ENCODE data around the gene CPLX3.
A peak's percentile ranks its signal among the peaks of the same experiment; 100 is the strongest.

The CPLX3 gene

DNA sequence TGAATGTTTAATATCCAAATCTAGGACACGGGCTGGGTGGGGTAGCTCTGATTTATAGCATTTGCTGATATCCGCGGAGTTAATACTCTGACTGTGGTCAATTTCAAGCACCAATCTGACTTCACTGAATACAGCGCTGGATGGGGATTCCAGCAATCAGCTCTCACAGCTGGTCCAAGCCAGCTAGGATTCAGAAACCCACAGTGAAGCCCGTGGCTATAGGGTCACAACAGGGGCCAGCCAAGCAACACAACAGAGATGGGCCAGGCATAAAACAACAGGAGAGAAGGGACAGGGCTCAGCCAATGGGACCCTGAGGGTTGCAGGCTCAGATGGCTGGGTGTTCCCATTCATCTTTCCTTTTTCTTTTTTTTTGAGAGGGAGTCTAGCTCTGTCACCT is 19.1 kb upstream of the CPLX3 start:
- H3K9ac ChIP-seq (ENCODE audit: low read length) = no peak overlapping the region
- no peak overlapping the region for H3K4me3 ChIP-seq (ENCODE audit: low read depth, low read length)
- DNase-seq = no peak
- WGBS (ENCODE audit: extremely low coverage, insufficient coverage, insufficient read length) = no CpG with 5 or more reads among the region's 5 CpGs
- H2AK5ac ChIP-seq (ENCODE audit: low read length) = no peak overlapping the region
- H3K36me3 ChIP-seq (ENCODE audit: control insufficient read depth in 1 of 2, insufficient read depth in 2 of 2, low read length in 2 of 2) = peaks cover 15 to 18% of the 10 kb centered on the region in 2 experiments
- no peak overlapping the region for H2AFZ ChIP-seq (ENCODE audit: insufficient read depth, low read length, poor library complexity)
- no peaks in the 10 kb centered on the region for H3K27me3 ChIP-seq (ENCODE audit: insufficient read depth, low read length)
- no peaks in the 10 kb centered on the region for H3K4me1 ChIP-seq (ENCODE audit: control insufficient read depth in 1 of 2, insufficient read depth in 2 of 2, low read length in 2 of 2)
- no peak overlapping the region for H4K8ac ChIP-seq (ENCODE audit: low read depth, low read length)
- H3K4ac ChIP-seq (ENCODE audit: low read depth, low read length) = no peak overlapping the region
- H3K14ac ChIP-seq (ENCODE audit: low read length) = no peak overlapping the region
- H3K9me3 ChIP-seq (ENCODE audit: insufficient read depth, low read depth, low read length) = no peaks in the 10 kb centered on the region
- H4K91ac ChIP-seq (ENCODE audit: low read depth, low read length) = no peak overlapping the region
- no peak overlapping the region for H2BK120ac ChIP-seq (ENCODE audit: insufficient read depth, low read length, poor library complexity)
- no peaks in the 10 kb centered on the region for H3K79me1 ChIP-seq (ENCODE audit: low read length)
- H2BK5ac ChIP-seq (ENCODE audit: low read depth, low read length, poor library complexity) = no peak overlapping the region
- H3K23ac ChIP-seq (ENCODE audit: low read length) = no peak overlapping the region
- H2BK12ac ChIP-seq (ENCODE audit: low read length) = no peak overlapping the region
- no peak overlapping the region for H3K18ac ChIP-seq (ENCODE audit: low read length)
- H3K27ac ChIP-seq (ENCODE audit: low read depth, low read length) = no peak overlapping the region
- H4K12ac ChIP-seq (ENCODE audit: low read depth, low read length) = no peak overlapping the region
- H3K79me2 ChIP-seq (ENCODE audit: control insufficient read depth, insufficient read depth, low read length, poor library complexity) = no peaks in the 10 kb centered on the region
- no peak overlapping the region for H3K4me2 ChIP-seq (ENCODE audit: low read length)

DNA sequence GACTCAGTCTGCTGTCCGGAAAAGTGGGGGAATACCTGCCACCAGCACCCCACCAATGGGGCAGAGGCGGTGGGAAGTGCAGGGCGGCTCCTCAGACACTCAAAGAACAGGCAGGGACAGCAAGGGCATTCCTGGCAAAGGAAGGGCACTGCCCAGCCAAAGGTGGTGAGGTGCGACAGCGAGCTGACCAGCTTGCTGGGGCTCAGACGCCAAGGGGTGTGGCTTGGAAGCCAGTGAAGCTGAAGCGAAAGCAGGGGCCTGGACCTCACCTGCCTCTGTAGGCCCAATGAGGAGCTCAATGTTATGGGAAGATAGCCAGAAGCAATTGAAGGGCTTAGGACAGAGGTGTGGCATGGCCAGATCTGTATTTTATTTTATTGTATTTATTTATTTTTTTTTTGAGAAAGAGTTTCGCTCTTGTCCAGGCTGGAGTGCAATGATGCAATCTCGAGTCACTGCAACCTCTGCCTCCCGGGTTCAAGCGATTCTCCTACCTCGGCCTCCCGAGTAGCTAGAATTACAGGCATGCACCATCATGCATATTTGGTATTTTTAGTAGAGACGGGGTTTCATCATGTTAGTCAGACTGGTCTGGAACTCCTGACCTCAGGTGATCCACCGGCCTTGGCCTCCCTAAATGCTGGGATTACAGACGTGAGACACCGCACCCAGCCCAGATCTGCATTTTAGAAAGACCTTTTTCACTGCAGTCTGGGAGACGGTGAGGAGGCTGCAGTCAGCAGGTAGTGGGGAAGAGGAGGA is 18.2 kb upstream of the CPLX3 start:
- no peak overlapping the region for H4K12ac ChIP-seq (ENCODE audit: low read depth, low read length)
- WGBS (ENCODE audit: extremely low coverage, insufficient coverage, insufficient read length) = no CpG with 5 or more reads among the region's 18 CpGs

DNA sequence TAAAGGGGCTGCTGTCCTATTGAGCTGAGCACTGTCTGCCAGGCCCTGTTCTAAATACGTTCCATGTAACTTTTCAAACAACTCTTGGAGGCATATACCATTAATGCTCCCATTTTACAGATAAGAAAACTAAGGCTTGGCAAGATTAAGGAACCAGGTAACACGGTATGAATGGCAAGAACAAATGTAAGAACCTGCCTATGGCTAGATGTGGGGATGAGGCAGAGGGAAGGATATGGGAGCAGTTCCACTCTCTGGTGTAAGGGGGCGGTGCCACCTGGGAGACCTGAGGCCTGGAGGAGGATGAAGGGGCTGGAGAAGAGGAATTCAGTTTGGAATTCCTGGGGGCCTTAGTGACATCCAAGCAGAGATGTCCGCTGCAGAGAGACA is 17.6 kb upstream of the CPLX3 start:
- Histone ChIP-seq H3K36me3 (ENCODE audit: control insufficient read depth in 1 of 2, insufficient read depth in 2 of 2, low read length in 2 of 2) (peaks cover under 1 to 3% of the 10 kb centered on the region in 2 experiments), H2BK120ac (ENCODE audit: insufficient read depth, low read length, poor library complexity) (no peak overlapping the region), H2AK5ac (ENCODE audit: low read length) (no peak overlapping the region), H3K79me1 (ENCODE audit: low read length) (no peaks in the 10 kb centered on the region), H3K23ac (ENCODE audit: low read length) (no peak overlapping the region), H3K14ac (ENCODE audit: low read length) (no peak overlapping the region), H4K91ac (ENCODE audit: low read depth, low read length) (no peak overlapping the region), H3K4me2 (ENCODE audit: low read length) (no peak overlapping the region), H2BK5ac (ENCODE audit: low read depth, low read length, poor library complexity) (no peak overlapping the region), H3K18ac (ENCODE audit: low read length) (no peak overlapping the region), H4K8ac (ENCODE audit: low read depth, low read length) (no peak overlapping the region), H3K4me1 (ENCODE audit: control insufficient read depth in 1 of 2, insufficient read depth in 2 of 2, low read length in 2 of 2) (no peaks in the 10 kb centered on the region), H3K4ac (ENCODE audit: low read depth, low read length) (no peak overlapping the region), H3K27ac (ENCODE audit: low read depth, low read length) (no peak overlapping the region), H2BK12ac (ENCODE audit: low read length) (no peak overlapping the region), H2AFZ (ENCODE audit: insufficient read depth, low read length, poor library complexity) (no peak overlapping the region), H3K27me3 (ENCODE audit: insufficient read depth, low read length) (no peaks in the 10 kb centered on the region), H3K4me3 (ENCODE audit: low read depth, low read length) (no peak overlapping the region), H3K79me2 (ENCODE audit: control insufficient read depth, insufficient read depth, low read length, poor library complexity) (no peaks in the 10 kb centered on the region), H4K12ac (ENCODE audit: low read depth, low read length) (no peak overlapping the region), H3K9ac (ENCODE audit: low read length) (no peak overlapping the region), H3K9me3 (ENCODE audit: insufficient read depth, low read depth, low read length) (peaks cover 2% of the 10 kb centered on the region)
- DNase-seq = no peak
- WGBS (ENCODE audit: extremely low coverage, insufficient coverage, insufficient read length) = no CpG with 5 or more reads among the region's 4 CpGs

More for the DNA sequence above, 18.2 kb upstream of the CPLX3 start:
- Histone ChIP-seq H3K27ac (ENCODE audit: low read depth, low read length) (no peak overlapping the region), H2AK5ac (ENCODE audit: low read length) (no peak overlapping the region), H3K4me1 (ENCODE audit: control insufficient read depth in 1 of 2, insufficient read depth in 2 of 2, low read length in 2 of 2) (no peaks in the 10 kb centered on the region), H3K4me3 (ENCODE audit: low read depth, low read length) (no peak overlapping the region), H3K14ac (ENCODE audit: low read length) (no peak overlapping the region), H3K79me2 (ENCODE audit: control insufficient read depth, insufficient read depth, low read length, poor library complexity) (no peaks in the 10 kb centered on the region), H3K4ac (ENCODE audit: low read depth, low read length) (no peak overlapping the region), H3K36me3 (ENCODE audit: control insufficient read depth in 1 of 2, insufficient read depth in 2 of 2, low read length in 2 of 2) (peaks cover 7 to 9% of the 10 kb centered on the region in 2 experiments), H3K79me1 (ENCODE audit: low read length) (no peaks in the 10 kb centered on the region), H3K18ac (ENCODE audit: low read length) (no peak overlapping the region), H2BK5ac (ENCODE audit: low read depth, low read length, poor library complexity) (no peak overlapping the region), H3K9me3 (ENCODE audit: insufficient read depth, low read depth, low read length) (peaks cover 2% of the 10 kb centered on the region), H3K4me2 (ENCODE audit: low read length) (no peak overlapping the region), H3K27me3 (ENCODE audit: insufficient read depth, low read length) (no peaks in the 10 kb centered on the region), H2BK12ac (ENCODE audit: low read length) (no peak overlapping the region), H4K8ac (ENCODE audit: low read depth, low read length) (no peak overlapping the region), H2AFZ (ENCODE audit: insufficient read depth, low read length, poor library complexity) (no peak overlapping the region), H4K91ac (ENCODE audit: low read depth, low read length) (no peak overlapping the region), H2BK120ac (ENCODE audit: insufficient read depth, low read length, poor library complexity) (no peak overlapping the region), H3K23ac (ENCODE audit: low read length) (no peak overlapping the region), H3K9ac (ENCODE audit: low read length) (no peak overlapping the region)
- DNase-seq = peak; percentile 84 to 89

DNA sequence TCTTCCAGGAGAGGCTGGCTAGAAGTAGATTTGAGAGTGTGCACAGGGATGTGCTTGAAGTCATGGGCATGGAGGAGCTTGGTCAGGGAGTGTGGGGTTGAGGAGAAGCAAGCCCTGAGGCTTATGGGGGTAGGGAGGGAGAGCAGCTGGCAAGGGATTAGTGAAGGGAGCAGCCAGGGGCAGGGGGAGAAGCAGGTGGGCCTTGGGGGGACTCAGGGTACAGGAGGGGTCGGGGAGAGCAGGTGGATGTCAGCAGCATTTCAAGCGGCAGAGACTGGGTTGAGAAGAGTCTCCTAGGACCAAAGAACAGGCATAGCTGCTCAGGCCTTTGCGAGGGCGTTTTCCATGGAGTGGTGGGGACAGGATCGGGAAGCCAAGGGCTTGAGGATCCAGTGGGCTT is 17.2 kb upstream of the CPLX3 start:
- Histone ChIP-seq H3K18ac (ENCODE audit: low read length) (no peak overlapping the region), H3K9me3 (ENCODE audit: insufficient read depth, low read depth, low read length) (peaks cover 2% of the 10 kb centered on the region), H3K14ac (ENCODE audit: low read length) (no peak overlapping the region), H3K4me2 (ENCODE audit: low read length) (no peak overlapping the region), H3K4me1 (ENCODE audit: control insufficient read depth in 1 of 2, insufficient read depth in 2 of 2, low read length in 2 of 2) (no peaks in the 10 kb centered on the region), H2AFZ (ENCODE audit: insufficient read depth, low read length, poor library complexity) (no peak overlapping the region), H3K4ac (ENCODE audit: low read depth, low read length) (no peak overlapping the region), H2AK5ac (ENCODE audit: low read length) (no peak overlapping the region), H3K9ac (ENCODE audit: low read length) (no peak overlapping the region), H3K79me2 (ENCODE audit: control insufficient read depth, insufficient read depth, low read length, poor library complexity) (no peaks in the 10 kb centered on the region), H3K27me3 (ENCODE audit: insufficient read depth, low read length) (no peaks in the 10 kb centered on the region), H2BK5ac (ENCODE audit: low read depth, low read length, poor library complexity) (no peak overlapping the region), H3K79me1 (ENCODE audit: low read length) (no peaks in the 10 kb centered on the region), H2BK120ac (ENCODE audit: insufficient read depth, low read length, poor library complexity) (no peak overlapping the region), H3K36me3 (ENCODE audit: control insufficient read depth in 1 of 2, insufficient read depth in 2 of 2, low read length in 2 of 2) (peaks cover 0 to 1% of the 10 kb centered on the region in 2 experiments), H4K8ac (ENCODE audit: low read depth, low read length) (no peak overlapping the region), H2BK12ac (ENCODE audit: low read length) (no peak overlapping the region), H3K27ac (ENCODE audit: low read depth, low read length) (no peak overlapping the region), H3K4me3 (ENCODE audit: low read depth, low read length) (no peak overlapping the region), H4K12ac (ENCODE audit: low read depth, low read length) (no peak overlapping the region), H4K91ac (ENCODE audit: low read depth, low read length) (no peak overlapping the region), H3K23ac (ENCODE audit: low read length) (no peak overlapping the region)
- WGBS (ENCODE audit: extremely low coverage, insufficient coverage, insufficient read length) = no CpG with 5 or more reads among the region's 5 CpGs
- DNase-seq = no peak

Data from trophoblast cell (in vitro differentiated cells and primary cell).